ENCODE data around the gene ARHGAP15.
A peak's percentile ranks its signal among the peaks of the same experiment; 100 is the strongest.

The ARHGAP15 gene

DNA sequence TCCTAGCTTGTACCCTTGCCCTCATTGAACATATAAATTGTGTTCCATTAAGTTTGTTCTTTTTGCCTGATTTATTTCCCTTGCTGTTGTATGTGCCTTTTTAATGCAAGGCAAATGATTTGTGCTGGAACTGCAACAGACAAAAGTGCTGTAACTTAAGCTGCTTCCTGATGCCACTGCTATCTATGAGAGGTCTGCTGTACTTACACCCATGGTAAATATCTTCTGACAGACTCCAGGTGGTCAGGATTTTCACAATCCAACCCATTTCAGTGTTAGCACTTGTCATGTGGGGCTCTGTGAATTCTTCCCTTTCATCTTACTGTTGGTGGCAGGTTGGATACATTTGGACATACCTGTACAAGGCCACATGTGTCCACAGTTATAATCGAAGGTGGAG, 63.5 kb downstream of the ARHGAP15 start:
- Histone ChIP-seq H3K4me3 (ENCODE audit: low read depth in 1 of 2, low read length in 1 of 2) (no peak overlapping the region), H3K4me1 (ENCODE audit: control insufficient read depth in 1 of 2, insufficient read depth in 1 of 2, low read depth in 1 of 2, low read length in 1 of 2) (no peaks in the 10 kb centered on the region), H3K9me3 (no peaks in the 10 kb centered on the region), H3K36me3 (peaks cover 33% of the 10 kb centered on the region), H3K27ac (peak overlapping the region; percentile 4), H3K27me3 (no peaks in the 10 kb centered on the region)
- TF ChIP-seq, protein P1, sequence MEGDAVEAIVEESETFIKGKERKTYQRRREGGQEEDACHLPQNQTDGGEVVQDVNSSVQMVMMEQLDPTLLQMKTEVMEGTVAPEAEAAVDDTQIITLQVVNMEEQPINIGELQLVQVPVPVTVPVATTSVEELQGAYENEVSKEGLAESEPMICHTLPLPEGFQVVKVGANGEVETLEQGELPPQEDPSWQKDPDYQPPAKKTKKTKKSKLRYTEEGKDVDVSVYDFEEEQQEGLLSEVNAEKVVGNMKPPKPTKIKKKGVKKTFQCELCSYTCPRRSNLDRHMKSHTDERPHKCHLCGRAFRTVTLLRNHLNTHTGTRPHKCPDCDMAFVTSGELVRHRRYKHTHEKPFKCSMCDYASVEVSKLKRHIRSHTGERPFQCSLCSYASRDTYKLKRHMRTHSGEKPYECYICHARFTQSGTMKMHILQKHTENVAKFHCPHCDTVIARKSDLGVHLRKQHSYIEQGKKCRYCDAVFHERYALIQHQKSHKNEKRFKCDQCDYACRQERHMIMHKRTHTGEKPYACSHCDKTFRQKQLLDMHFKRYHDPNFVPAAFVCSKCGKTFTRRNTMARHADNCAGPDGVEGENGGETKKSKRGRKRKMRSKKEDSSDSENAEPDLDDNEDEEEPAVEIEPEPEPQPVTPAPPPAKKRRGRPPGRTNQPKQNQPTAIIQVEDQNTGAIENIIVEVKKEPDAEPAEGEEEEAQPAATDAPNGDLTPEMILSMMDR (IDR thresholded peaks at IDR 0.05) = no peak

DNA sequence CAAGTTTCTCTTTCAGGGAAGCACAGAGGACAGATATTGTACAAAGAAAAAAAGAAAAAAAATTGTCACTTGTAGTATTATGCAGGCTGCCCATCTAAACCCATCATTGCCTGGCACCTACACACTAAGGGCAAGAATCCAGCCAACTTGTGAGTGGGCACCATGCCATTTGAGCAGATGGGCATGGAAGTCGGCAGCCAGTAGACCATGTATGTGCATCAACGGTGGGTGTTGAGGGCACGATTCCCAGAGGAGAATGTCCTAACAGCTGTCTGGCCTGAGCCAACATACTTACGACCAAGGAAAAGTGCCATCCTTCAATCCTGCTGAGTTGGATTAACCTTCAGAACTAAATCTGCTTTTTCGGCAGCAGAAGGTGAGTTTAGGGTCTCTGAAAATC, 63.9 kb downstream of the ARHGAP15 start:
- no peaks in the 10 kb centered on the region for H3K27me3 ChIP-seq

DNA sequence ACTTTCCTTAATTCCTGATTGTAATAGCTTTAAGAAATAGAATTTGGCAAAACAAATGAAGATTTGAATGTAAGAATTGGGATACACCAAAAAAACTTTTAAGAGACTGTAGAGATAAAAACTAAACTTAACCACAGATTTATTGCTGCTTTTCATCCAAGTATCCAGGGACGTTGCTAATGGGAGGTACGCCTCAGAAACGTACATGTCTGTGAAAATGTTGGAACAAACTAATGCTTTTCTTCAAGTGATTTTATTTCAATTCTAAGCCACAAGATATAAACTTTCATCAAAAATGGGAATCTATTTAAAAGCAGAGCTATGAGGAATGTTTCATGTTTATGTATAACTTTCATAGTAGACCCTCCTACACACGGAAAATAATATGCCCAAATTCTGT, 66.3 kb downstream of the ARHGAP15 start:
- TF ChIP-seq, protein P1 (IDR thresholded peaks at IDR 0.05) = no peak
- no peaks in the 10 kb centered on the region for H3K9me3 ChIP-seq
- H3K27me3 ChIP-seq = no peaks in the 10 kb centered on the region
- H3K27ac ChIP-seq = no peak overlapping the region
- peaks cover 33% of the 10 kb centered on the region for H3K36me3 ChIP-seq
- no peak overlapping the region for H3K4me3 ChIP-seq (ENCODE audit: low read depth in 1 of 2, low read length in 1 of 2)
- H3K4me1 ChIP-seq (ENCODE audit: control insufficient read depth in 1 of 2, insufficient read depth in 1 of 2, low read depth in 1 of 2, low read length in 1 of 2) = no peaks in the 10 kb centered on the region

More for the DNA sequence above, 63.9 kb downstream of the ARHGAP15 start:
- H3K36me3 ChIP-seq = peaks cover 33% of the 10 kb centered on the region
- no peak overlapping the region for H3K4me3 ChIP-seq (ENCODE audit: low read depth in 1 of 2, low read length in 1 of 2)
- peak overlapping the region; percentile 45 for H3K27ac ChIP-seq
- H3K4me1 ChIP-seq (ENCODE audit: control insufficient read depth in 1 of 2, insufficient read depth in 1 of 2, low read depth in 1 of 2, low read length in 1 of 2) = no peaks in the 10 kb centered on the region
- no peaks in the 10 kb centered on the region for H3K9me3 ChIP-seq
- TF ChIP-seq, protein P1 (IDR thresholded peaks at IDR 0.05) = no peak

DNA sequence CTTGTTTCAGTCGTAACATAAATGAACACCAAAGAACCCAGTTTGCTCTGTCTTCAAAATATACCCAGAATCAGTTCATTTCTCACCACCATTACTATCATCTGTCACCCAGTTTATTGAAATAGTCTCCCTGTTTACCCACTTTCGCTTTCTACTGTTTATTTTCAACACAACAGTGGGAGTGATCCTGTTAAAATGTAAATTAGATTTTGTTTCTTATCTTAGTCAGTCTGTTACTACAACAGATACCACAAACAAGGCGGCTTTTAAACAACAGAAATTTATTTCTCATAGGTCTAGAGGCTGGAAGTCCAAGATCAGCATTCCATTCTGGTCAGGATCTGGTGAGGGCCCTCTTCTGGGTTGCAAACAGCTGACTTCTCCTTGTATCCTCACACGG, 74.8 kb downstream of the ARHGAP15 start:
- no peaks in the 10 kb centered on the region for H3K9me3 ChIP-seq
- TF ChIP-seq, protein P1 (IDR thresholded peaks at IDR 0.05) = no peak
- H3K36me3 ChIP-seq = peaks cover 48% of the 10 kb centered on the region
- peaks cover 10 to 17% of the 10 kb centered on the region in 2 experiments for H3K4me1 ChIP-seq (ENCODE audit: control insufficient read depth in 1 of 2, insufficient read depth in 1 of 2, low read depth in 1 of 2, low read length in 1 of 2)
- no peak overlapping the region for H3K4me3 ChIP-seq (ENCODE audit: low read depth in 1 of 2, low read length in 1 of 2)
- H3K27me3 ChIP-seq = no peaks in the 10 kb centered on the region
- peak overlapping the region; percentile 35 for H3K27ac ChIP-seq

DNA sequence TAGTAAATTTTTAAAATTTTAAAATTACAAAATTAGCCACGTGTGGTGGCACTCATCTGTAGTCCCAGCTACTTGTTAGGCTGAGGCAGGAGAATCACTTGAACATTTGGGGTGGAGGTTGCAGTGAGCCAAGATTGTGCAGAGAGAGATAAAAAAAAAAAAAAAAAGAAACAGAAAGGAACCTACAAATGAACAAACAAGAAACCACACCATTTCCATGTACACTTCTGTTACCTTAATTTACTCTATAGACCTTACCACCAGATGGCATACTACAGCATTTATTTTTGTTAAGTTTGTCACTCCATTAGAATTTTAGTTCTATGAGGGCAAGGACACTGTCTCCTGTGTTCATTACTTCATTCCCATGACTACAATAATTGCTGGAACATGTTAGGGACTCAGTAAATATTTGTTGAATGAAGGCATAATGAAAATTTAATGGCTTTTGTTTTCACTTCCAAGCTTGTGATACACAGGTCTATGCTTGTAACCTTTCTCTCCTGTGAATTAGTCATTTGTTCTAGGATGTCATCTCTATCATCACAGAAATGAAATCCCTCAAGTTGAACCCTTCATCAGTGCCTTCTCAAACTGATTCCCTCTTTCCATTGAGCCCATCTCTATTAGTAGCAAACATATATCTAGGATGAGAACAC, 76.0 kb downstream of the ARHGAP15 start:
- no peaks in the 10 kb centered on the region for H3K9me3 ChIP-seq
- H3K27me3 ChIP-seq = no peaks in the 10 kb centered on the region
- peaks cover 48% of the 10 kb centered on the region for H3K36me3 ChIP-seq
- H3K4me1 ChIP-seq (ENCODE audit: control insufficient read depth in 1 of 2, insufficient read depth in 1 of 2, low read depth in 1 of 2, low read length in 1 of 2) = peaks cover 10 to 17% of the 10 kb centered on the region in 2 experiments
- TF ChIP-seq, protein P1 (IDR thresholded peaks at IDR 0.05) = no peak
- no peak overlapping the region for H3K4me3 ChIP-seq (ENCODE audit: low read depth in 1 of 2, low read length in 1 of 2)
- peak overlapping the region; percentile 37 for H3K27ac ChIP-seq

All from neutrophil (primary cell).